Renal pelvis (tissue), 4 donors: Measurements from ENCODE around the gene MSANTD3. TPM values are rescaled to one million over a fixed set of nuclear protein-coding genes. Genes with fewer than 3 reads are reported as not detected.

ENCODE experiments used
- DNase-seq: peaks from one replicate; pipeline ENCODE4 v3.0.0-alpha.2; 2013
- polyA plus RNA-seq, 3 donors: library from polyadenylated mRNA; unstranded; fragments of 120-200 nt; gene quantifications; one replicate each; pipeline ENCODE4 v1.2.1, GENCODE V29; 2013; ENCODE audit not compliant: insufficient read length in 3 of 3

Gene MSANTD3
- polyA plus RNA-seq, 3 donors: 19.4 to 22.2 (median 21.7) TPM

DNA sequence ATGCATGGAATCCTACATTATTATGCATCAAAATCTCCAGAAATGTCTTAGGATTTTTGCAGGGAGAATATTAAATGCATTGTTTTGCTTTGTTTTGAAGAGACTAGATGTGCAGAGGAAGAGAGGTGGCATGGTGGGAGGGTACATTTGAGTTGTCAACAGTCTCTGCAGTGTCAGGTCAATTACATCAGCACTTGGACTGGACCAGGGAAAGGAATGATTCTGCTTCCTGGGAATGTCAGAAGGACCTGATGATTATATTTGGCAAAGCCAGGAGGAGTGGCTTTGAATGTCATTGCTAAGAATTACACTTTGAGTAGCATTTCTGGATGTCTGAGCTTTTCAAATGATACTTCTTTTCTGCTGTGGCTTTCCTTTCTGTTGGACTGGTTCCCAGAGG is 28.5 kb downstream of the MSANTD3 start:
- no peak for DNase-seq

DNA sequence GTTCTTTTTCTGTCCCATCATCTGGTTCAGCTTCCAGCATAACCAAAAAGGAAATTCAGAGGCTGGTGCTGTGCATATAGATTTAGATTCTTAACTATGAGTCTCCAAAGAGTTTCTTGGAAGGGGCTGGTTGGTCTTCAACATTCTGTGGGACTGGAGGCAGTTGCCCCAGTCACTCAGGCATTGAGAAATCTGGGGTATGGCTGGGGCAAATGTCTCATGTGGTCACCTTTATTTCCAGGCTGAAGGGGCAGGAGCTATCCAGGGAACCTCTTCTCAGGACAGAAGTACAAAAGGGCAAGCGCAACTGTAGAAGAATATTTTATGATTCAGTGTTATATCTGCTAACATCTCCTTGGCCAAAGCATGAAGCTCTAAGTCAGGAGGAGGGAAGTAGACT is 30.6 kb downstream of the MSANTD3 start:
- no peak for DNase-seq

GRCh38 chr9:100459963-100460362 is 33.0 kb downstream of the MSANTD3 start:
- no peak for DNase-seq

GRCh38 chr9:100465274-100465673 is 38.3 kb downstream of the MSANTD3 start:
- DNase-seq: no peak

GRCh38 chr9:100465761-100466160 is 38.8 kb downstream of the MSANTD3 start:
- no peak for DNase-seq

GRCh38 chr9:100466171-100466828 is 39.4 kb downstream of the MSANTD3 start:
- DNase-seq: no peak

GRCh38 chr9:100466829-100467221 is 39.9 kb downstream of the MSANTD3 start:
- no peak for DNase-seq

DNA sequence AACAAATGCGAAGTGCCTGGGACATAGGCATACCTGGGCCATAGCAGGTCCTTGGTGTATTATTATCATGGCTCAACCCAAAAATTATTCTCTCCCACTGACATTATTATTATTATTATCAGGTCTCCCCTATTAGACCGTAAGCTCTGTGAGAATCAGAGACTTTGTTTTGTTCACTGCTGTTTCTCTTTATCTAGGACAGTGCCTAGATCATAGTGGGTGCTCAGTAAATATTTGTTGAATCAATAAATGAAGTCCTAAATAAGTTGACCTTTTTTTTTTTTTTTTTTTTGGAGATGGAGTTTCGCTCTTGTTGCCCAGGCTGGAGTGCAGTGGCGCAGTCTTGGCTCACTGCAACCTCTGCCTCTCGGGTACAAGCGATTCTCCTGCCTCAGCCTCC is 41.1 kb downstream of the MSANTD3 start:
- DNase-seq: no peak

DNA sequence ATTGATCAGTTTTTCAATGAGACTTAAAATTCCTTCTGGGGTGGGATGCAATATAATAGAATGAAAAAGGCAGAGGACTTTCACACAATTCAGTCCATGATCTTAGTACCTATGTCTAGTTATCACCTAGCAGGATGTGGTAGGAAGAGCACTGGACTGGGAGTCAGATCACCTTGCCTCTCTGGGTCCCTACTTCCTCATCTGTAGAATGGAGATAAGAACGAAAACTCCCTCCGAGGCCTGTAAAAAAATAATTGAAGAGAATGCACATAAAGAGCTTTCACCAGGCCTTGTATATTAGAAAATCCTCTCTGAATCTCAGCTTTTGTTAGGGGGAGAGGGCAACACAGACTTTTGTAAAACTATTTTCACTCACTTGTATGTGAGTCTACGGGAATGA is 45.3 kb downstream of the MSANTD3 start:
- DNase-seq: no peak

DNA sequence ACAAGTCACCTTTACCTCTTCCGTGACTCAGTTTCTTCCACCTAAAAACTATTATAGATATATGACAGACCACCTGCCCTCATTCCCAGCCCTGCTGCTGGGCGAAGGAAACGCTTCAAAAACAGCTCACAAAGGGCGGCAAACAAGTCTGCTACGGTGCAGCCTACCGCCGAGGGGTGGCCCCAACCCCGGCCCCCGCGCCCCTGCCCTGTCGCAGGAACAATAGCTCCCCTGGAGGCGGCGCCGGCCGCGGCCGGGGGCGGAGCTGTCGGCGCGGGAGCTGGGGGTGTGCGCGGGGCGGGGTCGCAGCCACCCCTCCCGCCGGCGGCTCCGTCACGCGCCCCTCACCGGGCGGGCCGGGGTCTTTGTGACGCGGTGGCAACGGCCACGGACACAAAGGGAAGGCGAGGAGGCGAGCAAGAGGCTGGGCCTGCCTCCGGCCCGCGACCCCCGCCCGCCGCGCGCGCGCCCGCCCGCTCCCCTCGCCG is 45.9 kb downstream of the MSANTD3 start, which contains the start of gene TMEFF1:
Gene TMEFF1 (plus strand): TSS at position 362 of the 488 bp plus-strand sequence. CDS start 396 bp downstream, outside the sequence.
- DNase-seq: peak; percentile 62

DNA sequence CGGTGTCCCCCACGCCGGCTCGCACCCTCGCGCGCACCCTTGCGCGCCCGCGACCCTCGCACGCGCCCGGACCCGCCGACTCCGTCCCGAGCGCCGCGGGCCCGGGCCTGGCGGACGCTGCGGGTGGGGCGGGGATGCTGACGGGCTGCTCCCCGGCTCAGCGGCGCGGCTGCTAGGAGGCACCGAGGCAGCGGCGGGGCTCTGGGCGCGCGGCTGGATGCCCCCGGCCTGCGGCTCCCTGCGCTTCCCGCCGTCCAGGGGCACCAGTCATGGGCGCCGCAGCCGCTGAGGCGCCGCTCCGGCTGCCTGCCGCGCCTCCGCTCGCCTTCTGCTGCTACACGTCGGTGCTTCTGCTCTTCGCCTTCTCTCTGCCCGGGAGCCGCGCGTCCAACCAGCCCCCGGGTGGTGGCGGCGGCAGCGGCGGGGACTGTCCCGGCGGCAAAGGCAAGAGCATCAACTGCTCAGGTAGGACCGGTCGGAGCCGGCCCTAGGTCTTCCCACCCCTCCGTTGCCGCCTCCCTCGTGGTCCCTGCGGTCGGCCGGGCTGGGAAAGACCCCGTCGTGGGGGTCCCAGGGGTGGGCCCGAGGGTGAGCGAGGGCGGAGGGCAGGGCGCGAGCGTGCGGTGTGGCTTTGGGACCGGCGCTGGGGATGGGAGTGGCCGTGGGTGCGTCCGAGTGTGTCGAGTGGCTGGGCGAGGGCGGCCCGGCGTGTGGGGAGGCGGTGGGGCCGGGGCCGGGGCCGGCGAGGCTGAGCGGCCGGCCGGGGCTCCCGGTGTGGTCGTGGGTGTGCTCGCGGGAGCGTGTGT is 46.5 kb downstream of the MSANTD3 start:
- peak; percentile 41 for DNase-seq

GRCh38 chr9:100474082-100474923 is 47.4 kb downstream of the MSANTD3 start:
- DNase-seq: peak; percentile 15

GRCh38 chr9:100474924-100475276 is 48.0 kb downstream of the MSANTD3 start:
- DNase-seq: no peak

- DNase-seq: no peak
Measured at GRCh38 chr9:100477241-100477640, 50.3 kb downstream of the MSANTD3 start.

DNA sequence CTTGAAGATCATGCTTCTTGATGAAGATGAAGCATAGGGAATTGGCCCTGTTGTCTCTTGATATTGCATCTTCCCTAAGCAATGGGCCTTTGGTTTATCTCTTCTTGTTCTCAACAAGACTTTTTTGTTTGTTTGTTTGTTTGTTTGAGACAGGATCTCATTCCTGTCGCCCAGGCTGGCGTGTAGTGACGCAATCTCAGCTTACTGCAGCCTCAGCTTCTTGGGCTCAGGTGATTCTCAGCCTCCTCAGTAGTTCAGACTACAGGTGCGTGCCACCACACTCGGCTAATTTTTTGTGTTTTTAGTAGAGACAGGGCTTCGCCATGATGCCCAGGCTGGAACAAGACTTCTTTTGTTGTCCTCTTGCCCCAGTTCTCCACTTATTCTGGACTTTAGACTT is 51.2 kb downstream of the MSANTD3 start:
- no peak for DNase-seq

DNA sequence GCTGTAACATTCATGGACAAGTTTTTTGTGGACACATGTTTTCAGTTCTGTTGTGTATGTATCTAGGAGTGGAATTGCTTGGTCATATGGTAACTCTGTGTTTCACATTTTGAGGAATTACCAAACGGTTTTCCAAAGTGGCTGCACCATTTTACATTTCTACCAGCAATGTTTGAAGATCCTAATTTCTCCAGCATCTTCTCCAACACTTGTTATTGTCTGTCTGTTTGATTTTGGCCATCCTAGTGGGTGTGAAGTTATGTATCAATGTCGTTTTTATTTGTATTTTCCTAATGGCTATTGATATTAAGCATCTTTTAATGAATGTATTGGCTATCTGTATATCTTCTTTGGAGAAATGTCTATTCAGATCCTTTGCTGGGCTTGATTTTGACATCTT is 52.9 kb downstream of the MSANTD3 start:
- no peak for DNase-seq

DNA sequence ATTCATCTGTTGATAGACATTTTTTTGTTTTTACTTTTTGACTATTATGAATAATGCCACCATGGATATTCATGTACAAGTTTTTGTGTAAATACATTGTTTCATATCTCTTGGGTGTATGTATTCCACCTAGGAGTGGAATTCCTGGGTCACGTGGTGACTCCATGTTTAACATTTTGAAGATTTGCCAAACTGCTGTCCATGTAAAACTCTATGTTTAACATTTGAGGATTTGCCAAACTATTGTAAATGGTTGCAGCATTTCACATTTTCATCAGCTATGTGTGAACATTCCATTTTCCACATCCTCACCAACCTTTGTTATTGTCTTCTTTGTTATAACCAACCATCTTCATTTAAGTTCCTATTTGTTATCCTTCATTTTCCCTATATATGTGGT is 58.3 kb downstream of the MSANTD3 start:
- no peak for DNase-seq

- no peak for DNase-seq
Measured at GRCh38 chr9:100486479-100487176, 59.7 kb downstream of the MSANTD3 start.

DNA sequence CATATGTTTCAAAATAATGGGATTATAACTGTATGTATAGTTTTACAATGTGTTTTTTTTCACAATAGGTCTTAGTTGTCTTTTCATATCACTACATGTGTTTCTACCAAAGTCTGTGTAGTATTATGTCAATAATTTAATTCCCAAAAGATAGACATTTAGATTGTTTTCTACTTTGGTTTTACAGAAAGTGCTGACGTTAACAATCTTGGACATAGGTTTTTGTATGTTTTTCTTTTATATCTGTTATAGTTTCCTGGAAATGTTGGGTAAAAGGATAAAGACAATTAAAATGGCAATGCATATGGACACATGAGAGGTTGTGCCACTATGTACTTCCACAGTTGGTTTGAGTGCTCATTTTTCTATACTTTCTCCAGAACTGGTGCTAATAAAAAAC is 61.2 kb downstream of the MSANTD3 start:
- no peak for DNase-seq

GRCh38 chr9:100489836-100490235 is 62.9 kb downstream of the MSANTD3 start:
- DNase-seq: no peak

GRCh38 chr9:100492952-100493351 is 66.0 kb downstream of the MSANTD3 start:
- DNase-seq: no peak

GRCh38 chr9:100498592-100498991 is 71.6 kb downstream of the MSANTD3 start:
- DNase-seq: no peak
